Measurements from ENCODE around the gene KIRREL3.

DNA sequence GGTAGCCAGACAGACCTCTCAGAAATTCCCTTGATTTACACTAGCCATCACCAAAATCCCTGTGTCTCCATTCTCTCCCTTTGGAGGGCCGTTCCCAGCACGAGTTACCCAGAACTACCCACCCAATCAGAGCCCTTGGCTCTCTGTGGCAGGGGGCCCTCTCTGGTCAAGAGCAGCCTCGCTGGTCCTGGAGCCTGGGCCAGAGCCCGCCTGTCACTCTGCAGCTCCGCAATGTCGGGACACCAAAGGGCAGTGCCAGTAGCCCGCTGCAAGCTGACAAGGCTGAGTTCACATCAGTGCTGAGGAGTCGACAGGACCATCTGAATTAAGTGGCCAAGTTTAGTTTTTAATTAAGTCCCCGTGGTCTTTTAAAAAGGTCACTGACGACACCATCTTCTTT lies 403.5 kb downstream of the KIRREL3 start:
- no peak for TF ChIP-seq EZH2 (IDR thresholded peaks at IDR 0.05)
- no peak for TF ChIP-seq FOXP2 (optimal IDR thresholded peaks at IDR 0.05; ENCODE audit: control extremely low read depth, extremely low read length, insufficient read depth)
- no peak for TF ChIP-seq POLR2AphosphoS5 (IDR thresholded peaks at IDR 0.05; ENCODE audit: borderline replicate concordance, low read depth, low read length)

Data from SK-N-MC (cell line).